ENCODE results near the gene LGI2.

DNA sequence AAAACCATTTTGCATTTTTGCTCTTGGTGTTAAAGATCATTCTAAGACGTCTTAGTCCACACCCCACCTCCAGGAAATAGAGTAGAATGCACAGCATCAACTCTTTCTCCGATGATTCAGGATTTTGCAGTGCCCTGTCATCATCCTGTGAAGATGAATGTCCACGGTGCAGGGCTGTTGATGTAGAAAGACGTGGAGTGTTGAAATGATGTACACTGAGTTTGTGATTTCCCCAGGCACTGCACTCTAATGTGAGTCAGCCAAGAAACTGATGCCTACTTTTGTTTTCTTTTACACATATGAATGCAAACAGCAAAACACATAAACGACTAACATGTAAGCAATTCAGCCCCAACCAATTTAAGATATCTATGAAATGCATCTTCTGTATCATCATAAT is 10.5 kb downstream of the LGI2 start:
- TF ChIP-seq CTCF (conservative IDR thresholded peaks at IDR 0.05 in 1 of 2, IDR thresholded peaks at IDR 0.05 in 1 of 2; ENCODE audit: extremely low read depth in 1 of 2, insufficient read depth in 1 of 2, low read depth in 1 of 2, low read length in 2 of 2) (no peak), EZH2 (IDR thresholded peaks at IDR 0.05; ENCODE audit: borderline replicate concordance, low read length) (no peak)
